GM23338 (cell line): ENCODE results near the gene AHI1.

ENCODE experiments used
- CREB1 ChIP-seq: fragments of 250-450 bp; sonication (Bioruptor Pico); IDR thresholded peaks from 2 replicates; pipeline ENCODE4 v1.5.0; 2020; ENCODE audit warnings: low read depth, mild to moderate bottlenecking, moderate library complexity
- EZH2 ChIP-seq: fragments of 200-600 bp; sonication (generic); IDR thresholded peaks from one replicate; pipeline ENCODE4 v1.8.0; 2017; ENCODE audit warnings: antibody characterized with exemption, mild to moderate bottlenecking, low read depth; ENCODE audit not compliant: unreplicated experiment
- EZH2phosphoT487 ChIP-seq: fragments of 200-600 bp; sonication (generic); IDR thresholded peaks from one replicate; pipeline ENCODE4 v1.8.1; 2018; ENCODE audit warnings: antibody characterized with exemption; ENCODE audit not compliant: unreplicated experiment
- JUNB ChIP-seq: IDR thresholded peaks from one replicate; pipeline ENCODE4 v1.6.1; 2016; ENCODE audit warnings: antibody characterized with exemption; ENCODE audit not compliant: unreplicated experiment
- NANOG ChIP-seq: IDR thresholded peaks from 2 replicates; pipeline ENCODE4 v1.6.1; 2016; ENCODE audit warnings: antibody characterized with exemption, borderline replicate concordance
- POLR2AphosphoS5 ChIP-seq: IDR thresholded peaks from 2 replicates; pipeline ENCODE4 v1.6.1; 2016; ENCODE audit warnings: antibody characterized with exemption, low read depth
- STAT1 ChIP-seq: IDR thresholded peaks from one replicate; pipeline ENCODE4 v1.6.1; 2016; ENCODE audit warnings: antibody characterized with exemption; ENCODE audit not compliant: unreplicated experiment
- ZNF114 ChIP-seq: fragments of 250-450 bp; sonication (Bioruptor Pico); IDR thresholded peaks from 2 replicates; pipeline ENCODE4 v1.5.0; 2020; ENCODE audit warnings: mild to moderate bottlenecking, moderate library complexity
- ZNF331 ChIP-seq: fragments of 250-450 bp; sonication (Bioruptor Pico); IDR thresholded peaks from 2 replicates; pipeline ENCODE4 v1.5.0; 2020; ENCODE audit warnings: low read depth, mild to moderate bottlenecking, moderate library complexity
- ZNF462 ChIP-seq: fragments of 250-450 bp; sonication (Bioruptor Pico); IDR thresholded peaks from 2 replicates; pipeline ENCODE4 v1.5.0; 2020; ENCODE audit warnings: mild to moderate bottlenecking, moderate library complexity
- TF ChIP-seq, protein P1 (sequence below), 2 experiments: fragments of 200-600 bp in 1 of 2; sonication (generic) in 1 of 2; conservative IDR thresholded peaks; 2 replicates each; pipeline versions ENCODE4 v1.5.1 to v1.6.1; 2016 to 2017; ENCODE audit warnings: antibody characterized with exemption in 2 of 2, low read depth in 2 of 2, mild to moderate bottlenecking in 2 of 2, moderate library complexity in 1 of 2
- TF ChIP-seq, protein P2 (sequence below): IDR thresholded peaks from one replicate; pipeline ENCODE4 v1.6.1; 2018; ENCODE audit warnings: antibody characterized with exemption; ENCODE audit not compliant: unreplicated experiment
- TF ChIP-seq, protein P3 (sequence below): IDR thresholded peaks from 2 replicates; pipeline ENCODE4 v1.6.1; 2016; ENCODE audit warnings: antibody characterized with exemption

GRCh38 chr6:135451617-135452190 is 45.8 kb downstream of the AHI1 start:
- TF ChIP-seq, protein P1, sequence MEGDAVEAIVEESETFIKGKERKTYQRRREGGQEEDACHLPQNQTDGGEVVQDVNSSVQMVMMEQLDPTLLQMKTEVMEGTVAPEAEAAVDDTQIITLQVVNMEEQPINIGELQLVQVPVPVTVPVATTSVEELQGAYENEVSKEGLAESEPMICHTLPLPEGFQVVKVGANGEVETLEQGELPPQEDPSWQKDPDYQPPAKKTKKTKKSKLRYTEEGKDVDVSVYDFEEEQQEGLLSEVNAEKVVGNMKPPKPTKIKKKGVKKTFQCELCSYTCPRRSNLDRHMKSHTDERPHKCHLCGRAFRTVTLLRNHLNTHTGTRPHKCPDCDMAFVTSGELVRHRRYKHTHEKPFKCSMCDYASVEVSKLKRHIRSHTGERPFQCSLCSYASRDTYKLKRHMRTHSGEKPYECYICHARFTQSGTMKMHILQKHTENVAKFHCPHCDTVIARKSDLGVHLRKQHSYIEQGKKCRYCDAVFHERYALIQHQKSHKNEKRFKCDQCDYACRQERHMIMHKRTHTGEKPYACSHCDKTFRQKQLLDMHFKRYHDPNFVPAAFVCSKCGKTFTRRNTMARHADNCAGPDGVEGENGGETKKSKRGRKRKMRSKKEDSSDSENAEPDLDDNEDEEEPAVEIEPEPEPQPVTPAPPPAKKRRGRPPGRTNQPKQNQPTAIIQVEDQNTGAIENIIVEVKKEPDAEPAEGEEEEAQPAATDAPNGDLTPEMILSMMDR (conservative IDR thresholded peaks at IDR 0.05; ENCODE audit: low read depth in 2 of 2), result peak; percentile 54 to 79
- TF ChIP-seq EZH2, result no peak
- TF ChIP-seq POLR2AphosphoS5, result no peak
- TF ChIP-seq, protein P2, sequence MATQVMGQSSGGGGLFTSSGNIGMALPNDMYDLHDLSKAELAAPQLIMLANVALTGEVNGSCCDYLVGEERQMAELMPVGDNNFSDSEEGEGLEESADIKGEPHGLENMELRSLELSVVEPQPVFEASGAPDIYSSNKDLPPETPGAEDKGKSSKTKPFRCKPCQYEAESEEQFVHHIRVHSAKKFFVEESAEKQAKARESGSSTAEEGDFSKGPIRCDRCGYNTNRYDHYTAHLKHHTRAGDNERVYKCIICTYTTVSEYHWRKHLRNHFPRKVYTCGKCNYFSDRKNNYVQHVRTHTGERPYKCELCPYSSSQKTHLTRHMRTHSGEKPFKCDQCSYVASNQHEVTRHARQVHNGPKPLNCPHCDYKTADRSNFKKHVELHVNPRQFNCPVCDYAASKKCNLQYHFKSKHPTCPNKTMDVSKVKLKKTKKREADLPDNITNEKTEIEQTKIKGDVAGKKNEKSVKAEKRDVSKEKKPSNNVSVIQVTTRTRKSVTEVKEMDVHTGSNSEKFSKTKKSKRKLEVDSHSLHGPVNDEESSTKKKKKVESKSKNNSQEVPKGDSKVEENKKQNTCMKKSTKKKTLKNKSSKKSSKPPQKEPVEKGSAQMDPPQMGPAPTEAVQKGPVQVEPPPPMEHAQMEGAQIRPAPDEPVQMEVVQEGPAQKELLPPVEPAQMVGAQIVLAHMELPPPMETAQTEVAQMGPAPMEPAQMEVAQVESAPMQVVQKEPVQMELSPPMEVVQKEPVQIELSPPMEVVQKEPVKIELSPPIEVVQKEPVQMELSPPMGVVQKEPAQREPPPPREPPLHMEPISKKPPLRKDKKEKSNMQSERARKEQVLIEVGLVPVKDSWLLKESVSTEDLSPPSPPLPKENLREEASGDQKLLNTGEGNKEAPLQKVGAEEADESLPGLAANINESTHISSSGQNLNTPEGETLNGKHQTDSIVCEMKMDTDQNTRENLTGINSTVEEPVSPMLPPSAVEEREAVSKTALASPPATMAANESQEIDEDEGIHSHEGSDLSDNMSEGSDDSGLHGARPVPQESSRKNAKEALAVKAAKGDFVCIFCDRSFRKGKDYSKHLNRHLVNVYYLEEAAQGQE, result no peak
- no peak for TF ChIP-seq JUNB
- no peak for TF ChIP-seq STAT1
- TF ChIP-seq EZH2phosphoT487, result no peak
- no peak for TF ChIP-seq CREB1 (CRISPR knock-in tag)
- TF ChIP-seq ZNF331 (CRISPR knock-in tag), result no peak
- no peak for TF ChIP-seq NANOG
- TF ChIP-seq ZNF462 (CRISPR knock-in tag), result no peak
- TF ChIP-seq, protein P3, sequence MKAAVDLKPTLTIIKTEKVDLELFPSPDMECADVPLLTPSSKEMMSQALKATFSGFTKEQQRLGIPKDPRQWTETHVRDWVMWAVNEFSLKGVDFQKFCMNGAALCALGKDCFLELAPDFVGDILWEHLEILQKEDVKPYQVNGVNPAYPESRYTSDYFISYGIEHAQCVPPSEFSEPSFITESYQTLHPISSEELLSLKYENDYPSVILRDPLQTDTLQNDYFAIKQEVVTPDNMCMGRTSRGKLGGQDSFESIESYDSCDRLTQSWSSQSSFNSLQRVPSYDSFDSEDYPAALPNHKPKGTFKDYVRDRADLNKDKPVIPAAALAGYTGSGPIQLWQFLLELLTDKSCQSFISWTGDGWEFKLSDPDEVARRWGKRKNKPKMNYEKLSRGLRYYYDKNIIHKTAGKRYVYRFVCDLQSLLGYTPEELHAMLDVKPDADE, result no peak
- no peak for TF ChIP-seq ZNF114 (CRISPR knock-in tag)
